Small intestine (tissue), 7 donors: ENCODE measurements around the gene EPHA8. TPM values are rescaled to one million over a fixed set of nuclear protein-coding genes. Genes with fewer than 3 reads are reported as not detected.
A peak's percentile ranks its signal among the peaks of the same experiment; 100 is the strongest.

ENCODE experiments used
- DNase-seq, 2 donors: peaks; one replicate each; pipeline versions ENCODE4 v3.0.0 to v3.0.0-alpha.2; 2013
- FAIRE-seq: peaks from 2 replicates; lab custom pipeline; 2012; peaks lifted over from hg19 to GRCh38; lab: Jason Lieb, UNC
- H3K27ac ChIP-seq, 3 donors: one replicate each; pipeline ENCODE4 v1.5.1; 2013; ENCODE audit warnings: low read length in 2 of 3, mild to moderate bottlenecking in 2 of 3, control low read depth in 1 of 3, inconsistent platforms in 1 of 3, low read depth in 1 of 3, moderate library complexity in 1 of 3
- H3K27me3 ChIP-seq, 3 donors: one replicate each; pipeline ENCODE4 v1.6.1; 2013; ENCODE audit warnings: low read length in 3 of 3, inconsistent platforms in 1 of 3; ENCODE audit not compliant: control insufficient read depth in 3 of 3, insufficient read depth in 3 of 3
- H3K36me3 ChIP-seq, 3 donors: one replicate each; pipeline ENCODE4 v1.6.1; 2013; ENCODE audit warnings: low read length in 3 of 3, inconsistent platforms in 1 of 3, low read depth in 1 of 3, mild to moderate bottlenecking in 1 of 3, moderate library complexity in 1 of 3; ENCODE audit not compliant: control insufficient read depth in 3 of 3, insufficient read depth in 2 of 3
- H3K4me1 ChIP-seq, 3 donors: one replicate each; pipeline ENCODE4 v1.6.1; 2013; ENCODE audit warnings: low read length in 2 of 3, inconsistent platforms in 1 of 3, low read depth in 1 of 3, mild to moderate bottlenecking in 1 of 3, moderate library complexity in 1 of 3; ENCODE audit not compliant: control insufficient read depth in 3 of 3, insufficient read depth in 2 of 3
- H3K4me3 ChIP-seq, 3 donors: one replicate each; pipeline ENCODE4 v1.5.1; 2013; ENCODE audit warnings: low read length in 3 of 3, control low read depth in 1 of 3, inconsistent platforms in 1 of 3, low read depth in 1 of 3, mild to moderate bottlenecking in 1 of 3, moderate library complexity in 1 of 3
- H3K9me3 ChIP-seq, 2 donors: one replicate each; pipeline ENCODE4 v1.6.1; 2013; ENCODE audit warnings: low read depth in 1 of 2, low read length in 1 of 2; ENCODE audit not compliant: control insufficient read depth in 2 of 2, insufficient read depth in 1 of 2
- WGBS, 3 donors: extraction: QIAGEN DNeasy Blood & Tissue Kit; methylation state at CpG; one replicate each; pipeline ENCODE4 v1.1.7; 2013; 5-methylcytosine and 5-hydroxymethylcytosine counted together
- polyA plus RNA-seq, 4 donors: library from polyadenylated mRNA; stranded (reverse) in 3 of 4; unstranded in 1 of 4; fragments of 200-250 nt in 3 of 4; fragments of 120-200 nt in 1 of 4; gene quantifications; one replicate each; pipeline versions ENCODE4 v1.2.1 to v1.2.3, GENCODE V29; 2013
- donor health status: healthy with polysubstance abuse.
- donor health status: control.
- donor health status: control.
- donor health status: Bipolar disorder and iron deficiency.
- donor health status: healthy.

EPHA8 gene
- polyA plus RNA-seq, 4 donors: 0.21 to 0.64 TPM; not detected in 2

GRCh38 chr1:22606161-22606560 is 42.9 kb downstream of the EPHA8 start:
- H3K27ac ChIP-seq: no peak overlapping the region
- H3K36me3 ChIP-seq: no peaks in the 10 kb centered on the region
- FAIRE-seq (no peak), DNase-seq (no peak)
- H3K27me3 ChIP-seq: peaks cover 0 to 39% (median 9%) of the 10 kb centered on the region in 3 donors
- no peak overlapping the region for H3K4me3 ChIP-seq
- H3K4me1 ChIP-seq: no peaks in the 10 kb centered on the region
- no peaks in the 10 kb centered on the region for H3K9me3 ChIP-seq
- 41 to 61% (median 51%) methylated on average over 4 of the region's 4 CpGs for WGBS, 3 donors

- no peak overlapping the region for H3K4me3 ChIP-seq
- H3K9me3 ChIP-seq: no peaks in the 10 kb centered on the region
- H3K4me1 ChIP-seq: no peaks in the 10 kb centered on the region
- H3K36me3 ChIP-seq: no peaks in the 10 kb centered on the region
- peaks cover 0 to 44% (median 10%) of the 10 kb centered on the region in 3 donors for H3K27me3 ChIP-seq
- DNase-seq: no peak
- WGBS, 3 donors: 14 to 17% (median 17%) methylated on average over 9 to 10 of the region's 10 CpGs
- no peak for FAIRE-seq
- H3K27ac ChIP-seq: no peak overlapping the region
These were observed 43.9 kb downstream of the EPHA8 start for GRCh38 chr1:22607154-22607553.

GRCh38 chr1:22608361-22608760 is 45.1 kb downstream of the EPHA8 start:
- H3K27ac ChIP-seq: no peak overlapping the region
- H3K4me1 ChIP-seq: no peaks in the 10 kb centered on the region
- no peak overlapping the region for H3K4me3 ChIP-seq
- H3K27me3 ChIP-seq: peaks cover 0 to 34% (median 10%) of the 10 kb centered on the region in 3 donors
- no peak for DNase-seq
- WGBS, 3 donors: 54 to 69% (median 55%) methylated on average over 3 of the region's 3 CpGs
- H3K36me3 ChIP-seq: no peaks in the 10 kb centered on the region
- no peaks in the 10 kb centered on the region for H3K9me3 ChIP-seq
- FAIRE-seq: no peak

- no peaks in the 10 kb centered on the region for H3K9me3 ChIP-seq
- DNase-seq (no peak), FAIRE-seq (no peak)
- 21 to 36% (median 28%) methylated on average over 6 of the region's 6 CpGs for WGBS, 3 donors
- H3K4me3 ChIP-seq: no peak overlapping the region
- no peak overlapping the region for H3K27ac ChIP-seq
- peaks cover 0 to 35% (median 7%) of the 10 kb centered on the region in 3 donors for H3K27me3 ChIP-seq
- no peaks in the 10 kb centered on the region for H3K4me1 ChIP-seq
- no peaks in the 10 kb centered on the region for H3K36me3 ChIP-seq
These were observed 46.0 kb downstream of the EPHA8 start for GRCh38 chr1:22609291-22609690.

- H3K27me3 ChIP-seq: peaks cover 0 to 32% (median 8%) of the 10 kb centered on the region in 3 donors
- no peak overlapping the region for H3K27ac ChIP-seq
- no peaks in the 10 kb centered on the region for H3K9me3 ChIP-seq
- H3K4me3 ChIP-seq: no peak overlapping the region
- no peaks in the 10 kb centered on the region for H3K4me1 ChIP-seq
- 21 to 24% (median 21%) methylated on average over 7 of the region's 7 CpGs for WGBS, 3 donors
- H3K36me3 ChIP-seq: no peaks in the 10 kb centered on the region
- FAIRE-seq (no peak), DNase-seq (peak; percentile 15 to 75)
These were observed 48.2 kb downstream of the EPHA8 start for GRCh38 chr1:22611530-22611947.

- DNase-seq (no peak), FAIRE-seq (no peak)
- H3K36me3 ChIP-seq: no peaks in the 10 kb centered on the region
- peaks cover 0 to 34% (median 11%) of the 10 kb centered on the region in 3 donors for H3K27me3 ChIP-seq
- H3K4me3 ChIP-seq: no peak overlapping the region
- 37 to 49% (median 40%) methylated on average over 12 of the region's 12 CpGs for WGBS, 3 donors
- H3K27ac ChIP-seq: no peak overlapping the region
- H3K4me1 ChIP-seq: no peaks in the 10 kb centered on the region
- no peaks in the 10 kb centered on the region for H3K9me3 ChIP-seq
These were observed 49.6 kb downstream of the EPHA8 start for GRCh38 chr1:22612671-22613571.

- no peaks in the 10 kb centered on the region for H3K36me3 ChIP-seq
- DNase-seq: no peak
- no peaks in the 10 kb centered on the region for H3K4me1 ChIP-seq
- H3K27ac ChIP-seq: no peak overlapping the region
- H3K4me3 ChIP-seq: no peak overlapping the region
- FAIRE-seq: no peak
- 58 to 72% (median 60%) methylated on average over 5 of the region's 5 CpGs for WGBS, 3 donors
- no peaks in the 10 kb centered on the region for H3K9me3 ChIP-seq
- H3K27me3 ChIP-seq: peaks cover 0 to 36% (median 16%) of the 10 kb centered on the region in 3 donors
These were observed 50.3 kb downstream of the EPHA8 start for GRCh38 chr1:22613572-22613918.

- no peaks in the 10 kb centered on the region for H3K4me1 ChIP-seq
- FAIRE-seq: no peak
- no peaks in the 10 kb centered on the region for H3K9me3 ChIP-seq
- 44 to 58% (median 54%) methylated on average over 10 to 12 of the region's 12 CpGs for WGBS, 3 donors
- no peak overlapping the region for H3K27ac ChIP-seq
- no peaks in the 10 kb centered on the region for H3K36me3 ChIP-seq
- no peak overlapping the region for H3K4me3 ChIP-seq
- peaks cover 0 to 40% (median 17%) of the 10 kb centered on the region in 3 donors for H3K27me3 ChIP-seq
- no peak for DNase-seq
These were observed 50.7 kb downstream of the EPHA8 start for GRCh38 chr1:22613951-22614350.
